Measurements from ENCODE around the gene UVSSA. TPM values are rescaled to one million over a fixed set of nuclear protein-coding genes. Genes with fewer than 3 reads are reported as not detected.

Gene UVSSA
- total RNA-seq, 1 experiment from 2014 or later, result 40.4 TPM

GRCh38 chr4:1358421-1359143, 11.6 kb downstream of the UVSSA start:
- ChIA-PET CTCF (interaction anchor here (0.9 kb wide), 1 partner anchor 191 kb away, joined by 3 read pairs; no protein-coding TSS in a partner anchor), POLR2A (no interaction called here)
- Mint-ChIP-seq H3K4me1 (peaks cover 7% of the 10 kb centered on the region), H3K27me3 (ENCODE audit: low read depth) (no peaks in the 10 kb centered on the region), H3K36me3 (peaks cover 3% of the 10 kb centered on the region; the same call in 1 of the 2 replicates), H3K9me3 (no peaks in the 10 kb centered on the region), H3K4me3 (no peak overlapping the region), H3K27ac (0 out of 2 replicates have a peak overlapping the region, but pooled peaks have one; percentile 23)
- ATAC-seq (no peak), DNase-seq (ENCODE audit: low spot score) (no peak)
- TF ChIP-seq ZNF671 (CRISPR knock-in tag; IDR thresholded peaks at IDR 0.05) (no peak), STAT6 (CRISPR knock-in tag; conservative IDR thresholded peaks at IDR 0.05; ENCODE audit: low read depth) (no peak), ZNF219 (CRISPR knock-in tag; IDR thresholded peaks at IDR 0.05; ENCODE audit: borderline replicate concordance) (no peak)

GRCh38 chr4:1359144-1359501, 12.1 kb downstream of the UVSSA start:
- Mint-ChIP-seq H3K27ac (0 out of 2 replicates have a peak overlapping the region, but pooled peaks have one; percentile 23), H3K4me3 (no peak overlapping the region), H3K27me3 (ENCODE audit: low read depth) (no peaks in the 10 kb centered on the region), H3K9me3 (no peaks in the 10 kb centered on the region), H3K4me1 (peaks cover 7% of the 10 kb centered on the region), H3K36me3 (peaks cover 3% of the 10 kb centered on the region; the same call in 1 of the 2 replicates)
- no peak for DNase-seq (ENCODE audit: low spot score)
- no peak for TF ChIP-seq ZNF281 (CRISPR knock-in tag; IDR thresholded peaks at IDR 0.05)
- no peak for TF ChIP-seq SOX15 (CRISPR knock-in tag; IDR thresholded peaks at IDR 0.05)
- no peak for TF ChIP-seq CREB1 (CRISPR knock-in tag; IDR thresholded peaks at IDR 0.05)
- TF ChIP-seq PRRX2 (CRISPR knock-in tag; IDR thresholded peaks at IDR 0.05), result no peak
- no peak for TF ChIP-seq RORB (CRISPR knock-in tag; IDR thresholded peaks at IDR 0.05)
- CTCF ChIA-PET, result interaction anchor here (0.9 kb wide), 1 partner anchor 190 kb away, joined by 3 read pairs; no protein-coding TSS in a partner anchor
- ATAC-seq, result no peak
- POLR2A ChIA-PET, result no interaction called here

GRCh38 chr4:1359976-1360375, 13.0 kb downstream of the UVSSA start:
- Mint-ChIP-seq H3K27ac (no peak overlapping the region), H3K4me1 (peaks cover 7% of the 10 kb centered on the region), H3K9me3 (no peaks in the 10 kb centered on the region), H3K36me3 (peaks cover 3% of the 10 kb centered on the region; the same call in 1 of the 2 replicates), H3K27me3 (ENCODE audit: low read depth) (no peaks in the 10 kb centered on the region), H3K4me3 (no peak overlapping the region)
- CTCF ChIA-PET, result interaction anchor here (0.6 to 1.2 kb wide), 3 partner anchors 13 to 269 kb away, joined by 3 to 4 read pairs (median 3); partner anchors contain the start of gene UVSSA
- POLR2A ChIA-PET, result no interaction called here
- no peak for TF ChIP-seq ZMAT4 (CRISPR knock-in tag; IDR thresholded peaks at IDR 0.05)
- no peak for TF ChIP-seq ZNF425 (CRISPR knock-in tag; conservative IDR thresholded peaks at IDR 0.05)
- TF ChIP-seq GTF2I (CRISPR knock-in tag; conservative IDR thresholded peaks at IDR 0.05), result no peak
- ATAC-seq, result no peak
- DNase-seq (ENCODE audit: low spot score), result no peak
